HS-5 (cell line): ENCODE data around the gene MPHOSPH10.
"Not testable (repeated sequence)": the region's sequence is repeated elsewhere in the genome, so short reads cannot be mapped to it uniquely, and the experiment has no call there.

ENCODE experiments used
- DNase-seq: peaks from one replicate; pipeline ENCODE4 v3.0.0-alpha.2; 2012; ENCODE audit warnings: low read depth

MPHOSPH10 gene

DNA sequence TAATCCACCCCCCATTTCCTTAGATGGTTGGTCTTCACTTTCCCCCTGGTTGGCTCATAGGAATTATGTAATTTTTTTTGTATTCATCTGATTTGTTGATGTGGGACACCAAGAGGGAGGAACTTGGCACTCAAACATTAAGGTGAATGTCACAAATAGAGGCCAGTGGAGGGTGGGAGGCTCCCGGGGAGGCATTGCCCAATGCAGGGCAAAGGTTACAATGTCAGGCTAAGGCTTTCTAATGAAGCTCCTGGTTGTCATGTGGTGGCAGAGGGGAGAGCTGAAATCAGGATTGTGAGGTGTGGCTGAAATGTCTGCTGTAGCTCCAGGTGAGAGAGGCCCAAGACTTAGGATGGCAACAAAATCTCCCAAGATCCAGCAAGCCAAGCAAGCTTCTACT lies 42.7 kb downstream of the MPHOSPH10 start:
- DNase-seq = no peak

DNA sequence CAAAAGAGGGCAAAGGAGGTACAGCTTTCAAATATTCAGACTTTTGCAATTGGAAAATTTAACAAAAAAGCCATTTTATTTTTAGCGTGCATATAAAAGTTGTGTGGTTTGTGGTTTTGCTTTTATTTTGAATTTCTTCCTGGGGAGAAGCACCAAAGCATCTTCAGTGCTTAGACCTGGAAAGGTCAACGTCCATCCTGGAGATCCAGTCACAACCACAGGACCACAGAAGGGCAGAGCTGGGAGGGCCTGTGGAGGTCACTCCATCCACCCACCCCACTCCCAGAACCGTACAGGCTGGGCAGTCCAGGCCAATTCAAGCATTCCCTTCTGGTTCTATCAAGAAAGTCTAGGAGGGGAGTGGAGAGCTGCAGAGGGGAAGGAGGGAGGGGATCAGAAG lies 43.8 kb downstream of the MPHOSPH10 start:
- no peak for DNase-seq

DNA sequence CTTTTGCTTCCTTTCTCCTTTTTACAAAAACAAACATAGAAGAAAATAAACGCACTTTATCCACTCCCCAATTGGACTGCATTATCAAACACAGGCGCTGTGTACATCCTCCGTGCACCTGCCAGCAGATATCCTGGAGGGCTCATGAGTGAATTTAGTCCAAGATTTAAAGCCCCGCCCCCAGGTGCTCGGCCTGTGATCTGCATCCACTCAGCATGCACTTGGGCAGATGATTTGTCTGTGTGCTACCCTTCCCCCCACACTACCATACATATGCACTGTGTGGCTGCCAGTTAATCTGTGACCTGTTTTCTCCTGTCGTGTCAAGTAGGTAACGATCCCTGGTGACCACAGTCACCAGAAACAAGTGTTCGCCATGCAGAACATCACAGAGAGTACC lies 48.4 kb downstream of the MPHOSPH10 start:
- not testable (repeated sequence) for DNase-seq

DNA sequence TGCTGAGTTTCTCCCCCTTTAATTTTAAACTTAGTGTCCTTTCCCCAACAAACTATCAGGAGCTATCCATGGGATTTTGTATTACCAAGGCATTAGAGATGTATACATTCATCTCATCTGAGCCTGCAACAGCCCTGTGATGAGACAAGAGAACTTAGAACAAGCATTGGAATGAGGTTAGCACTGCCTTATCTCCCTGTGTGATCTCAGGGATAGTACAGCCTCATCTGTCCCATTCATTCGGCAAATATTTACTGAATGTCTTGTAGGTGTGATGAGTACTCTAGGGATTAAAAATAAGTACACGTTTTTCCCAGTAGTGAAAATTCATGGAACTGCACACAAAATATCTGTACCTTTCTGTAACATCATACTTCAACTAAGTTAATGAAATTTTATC lies 50.9 kb downstream of the MPHOSPH10 start:
- DNase-seq = no peak

DNA sequence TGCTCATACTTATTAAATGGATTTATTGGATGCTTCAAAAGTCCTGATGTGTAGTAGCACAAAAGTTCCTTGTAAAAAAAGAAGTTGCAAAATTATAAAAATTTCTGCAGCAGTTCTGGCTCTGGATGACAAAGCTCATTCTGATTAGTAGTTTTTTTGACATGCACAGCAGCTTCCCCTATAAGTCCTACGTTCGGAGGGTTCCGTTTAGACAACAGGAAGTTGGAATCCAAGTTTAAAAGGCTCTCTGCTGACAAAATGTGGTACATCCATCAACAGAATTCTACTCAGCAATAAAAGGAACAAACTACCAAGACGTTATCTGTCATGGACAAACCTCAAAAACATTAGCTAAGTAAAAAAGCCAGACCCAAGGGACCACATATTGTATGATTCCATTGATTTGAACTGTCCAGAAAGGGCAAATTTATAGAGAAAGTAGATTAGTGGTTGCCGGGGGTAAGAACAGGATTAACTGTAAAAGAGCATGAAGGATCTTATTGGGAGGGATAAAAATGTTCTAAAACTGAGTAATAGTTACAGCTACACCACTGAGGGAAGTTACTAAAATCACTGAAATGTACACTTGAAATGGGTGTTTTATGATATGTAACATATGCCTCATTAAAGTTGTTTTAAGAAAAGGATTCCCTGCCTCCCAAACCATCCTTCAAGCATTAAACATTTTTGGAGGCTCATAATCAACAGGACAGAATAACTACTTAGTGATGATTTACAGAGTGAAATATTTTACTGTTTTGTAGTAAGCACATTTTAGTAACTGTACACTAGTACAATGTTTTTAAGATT lies 53.1 kb downstream of the MPHOSPH10 start:
- DNase-seq = not testable (repeated sequence)

GRCh38 chr2:71186973-71187372 lies 56.5 kb downstream of the MPHOSPH10 start:
- DNase-seq = no peak

DNA sequence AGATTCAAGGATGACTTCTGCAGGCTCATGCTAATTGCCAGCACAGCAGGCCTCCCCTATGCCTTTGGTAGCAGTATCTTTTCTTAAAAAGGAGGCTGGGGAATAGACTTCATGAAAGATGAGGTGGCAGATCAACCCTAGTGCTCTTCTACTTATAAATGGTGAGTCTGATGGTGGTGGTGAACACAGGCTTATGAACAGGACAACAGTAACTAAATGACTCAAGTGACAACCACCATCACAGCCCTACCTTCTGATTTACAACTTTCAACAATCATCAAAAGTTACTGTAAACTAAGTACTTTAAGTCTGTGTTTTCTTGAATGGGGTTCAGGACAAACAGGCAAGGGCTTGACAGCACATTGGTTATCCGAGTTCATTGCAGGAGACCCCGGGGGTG lies 57.2 kb downstream of the MPHOSPH10 start:
- no peak for DNase-seq

DNA sequence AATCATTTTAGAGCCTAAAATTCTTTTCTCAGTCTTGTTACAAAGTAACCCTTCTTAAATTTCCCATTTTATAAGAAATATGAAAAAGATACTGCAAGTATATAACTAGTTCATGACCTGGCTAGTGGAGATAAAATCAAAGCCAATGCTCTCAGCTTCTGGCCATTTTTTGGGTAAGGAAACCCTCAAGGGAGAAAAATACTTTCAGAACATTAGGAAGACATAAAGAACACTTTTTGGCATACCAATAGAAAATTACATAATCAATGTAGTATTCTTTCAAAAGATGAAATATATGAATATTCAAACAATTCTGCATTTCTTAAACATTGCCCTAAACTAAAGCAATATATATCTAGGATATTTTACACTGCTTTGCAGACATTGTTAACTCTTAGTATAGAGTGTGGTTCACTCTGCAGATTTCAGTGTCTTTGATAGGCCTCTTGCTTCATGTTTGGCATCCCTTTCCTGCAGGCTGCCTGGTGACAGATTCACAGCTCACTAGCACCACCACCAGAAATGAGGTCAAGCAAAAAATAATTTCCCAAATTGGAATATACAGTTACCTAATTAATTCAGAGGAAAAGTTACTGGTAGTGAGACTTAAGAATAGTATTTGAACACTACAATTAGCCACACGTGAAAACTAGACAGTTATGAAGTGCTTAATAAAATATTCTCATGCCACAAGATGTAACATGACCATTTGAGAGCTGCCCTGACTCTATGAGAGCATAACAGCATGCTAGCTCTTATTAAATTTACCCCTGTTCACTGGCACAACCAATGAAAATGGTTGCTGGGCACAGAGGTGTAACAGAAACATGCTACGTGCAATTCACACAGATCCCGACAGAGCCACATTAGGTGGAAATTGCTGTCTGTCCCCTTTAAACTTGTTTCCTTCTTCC lies 60.5 kb downstream of the MPHOSPH10 start:
- no peak for DNase-seq

DNA sequence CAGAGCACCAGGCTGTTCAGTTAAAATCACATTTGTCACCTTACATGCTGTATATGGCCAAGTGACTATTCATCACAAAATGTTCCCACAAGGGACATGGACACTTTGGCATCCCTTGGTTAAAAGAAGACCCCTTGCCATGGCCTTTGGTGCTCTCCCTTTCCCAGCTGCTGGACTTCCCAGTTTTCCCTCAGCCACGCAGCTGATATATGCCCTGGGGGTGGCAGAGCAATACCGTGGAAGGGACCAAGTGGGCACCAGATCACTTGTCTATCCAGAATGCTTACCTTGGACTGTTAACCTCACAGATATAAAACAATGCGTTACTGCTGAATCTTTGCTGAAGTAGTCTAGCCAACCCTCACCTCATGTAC lies 61.1 kb downstream of the MPHOSPH10 start:
- no peak for DNase-seq
